DND-41 (cell line): ENCODE data around the gene TCF23.

Experiments used
- CTCF ChIP-seq: IDR thresholded peaks from 2 replicates; pipeline ENCODE4 v1.5.1; 2012; ENCODE audit warnings: borderline replicate concordance, low read length, moderate library complexity, mild to moderate bottlenecking; ENCODE audit not compliant: poor library complexity, severe bottlenecking; ENCODE audit errors: extremely low read depth
- EZH2 ChIP-seq: IDR thresholded peaks from 3 replicates; pipeline ENCODE4 v1.6.1; 2012; ENCODE audit warnings: borderline replicate concordance, low read depth, mild to moderate bottlenecking, moderate library complexity, low read length, inconsistent platforms; ENCODE audit not compliant: severe bottlenecking

- TF ChIP-seq CTCF (no peak), EZH2 (no peak)
Observed at GRCh38 chr2:27199241-27199640, 50.4 kb downstream of the TCF23 start.
